Uterus (tissue), 4 donors: ENCODE results near the gene URB1. TPM values are rescaled to one million over a fixed set of nuclear protein-coding genes. Genes with fewer than 3 reads are reported as not detected.
"Not testable (repeated sequence)": the region's sequence is repeated elsewhere in the genome, so short reads cannot be mapped to it uniquely, and the experiment has no call there.

Experiments
- DNase-seq, 2 donors: peaks; one replicate each; pipeline ENCODE4 v3.0.0-alpha.2; 2019 to 2020
- H3K27ac ChIP-seq, 2 donors: fragments of 200-600 bp; sonication (generic); 1 replicate in 1 of 2; 2 replicates in 1 of 2; pipeline ENCODE4 v1.5.1; 2016 to 2018
- H3K27me3 ChIP-seq, 2 donors: fragments of 200-600 bp; sonication (generic); one replicate each; pipeline ENCODE4 v1.5.1; 2018 to 2019; ENCODE audit warnings: control low read depth in 1 of 2
- H3K36me3 ChIP-seq, 2 donors: fragments of 200-600 bp; sonication (generic); one replicate each; pipeline ENCODE4 v1.5.1; 2019; ENCODE audit warnings: control low read depth in 1 of 2
- H3K4me1 ChIP-seq, 2 donors: fragments of 200-600 bp; sonication (generic); one replicate each; pipeline ENCODE4 v1.5.1; 2018 to 2019; ENCODE audit warnings: control low read depth in 1 of 2
- H3K4me3 ChIP-seq, 2 donors: fragments of 200-600 bp; sonication (generic); 1 replicate in 1 of 2; 2 replicates in 1 of 2; pipeline ENCODE4 v1.5.1; 2018 to 2019; ENCODE audit warnings: mild to moderate bottlenecking in 1 of 2
- H3K9me3 ChIP-seq, 2 donors: fragments of 200-600 bp; sonication (generic); one replicate each; pipeline ENCODE4 v1.5.1; 2019; ENCODE audit warnings: control low read depth in 1 of 2
- POLR2A ChIP-seq, 2 donors: fragments of 450-650 bp; IDR thresholded peaks; one replicate each; pipeline ENCODE4 v1.6.1; 2016; ENCODE audit warnings: antibody characterized with exemption in 2 of 2, mild to moderate bottlenecking in 1 of 2, moderate library complexity in 1 of 2
- intact Hi-C: fragments of 100-400 bp; cut with DNase I; formaldehyde crosslinking; loops from one replicate; pipeline ENCODE4 v1.15.1; 2023; ENCODE audit warnings: low total_unique reads
- total RNA-seq, 4 donors: library from RNA; depleted of rRNA in 3 of 4; stranded (reverse); fragments of >200 nt in 3 of 4; gene quantifications; one replicate each; pipeline versions ENCODE4 v1.1.0 to v1.2.4, GENCODE V29; 2014 to 2023
- TF ChIP-seq, protein P1 (sequence below), 4 experiments: fragments of 200-600 bp in 2 of 4; fragments of 450-650 bp in 2 of 4; sonication (generic) in 2 of 4; IDR thresholded peaks; one replicate each; pipeline ENCODE4 v1.5.1; 2016 to 2019; ENCODE audit warnings: antibody characterized with exemption in 4 of 4, mild to moderate bottlenecking in 2 of 4, moderate library complexity in 1 of 4
- donor health status: DM: yes; HTN: yes; CAD: no.

The URB1 gene
- total RNA-seq, 4 donors from 2014 or later = 11.8 to 31.0 (median 26.0) TPM

DNA sequence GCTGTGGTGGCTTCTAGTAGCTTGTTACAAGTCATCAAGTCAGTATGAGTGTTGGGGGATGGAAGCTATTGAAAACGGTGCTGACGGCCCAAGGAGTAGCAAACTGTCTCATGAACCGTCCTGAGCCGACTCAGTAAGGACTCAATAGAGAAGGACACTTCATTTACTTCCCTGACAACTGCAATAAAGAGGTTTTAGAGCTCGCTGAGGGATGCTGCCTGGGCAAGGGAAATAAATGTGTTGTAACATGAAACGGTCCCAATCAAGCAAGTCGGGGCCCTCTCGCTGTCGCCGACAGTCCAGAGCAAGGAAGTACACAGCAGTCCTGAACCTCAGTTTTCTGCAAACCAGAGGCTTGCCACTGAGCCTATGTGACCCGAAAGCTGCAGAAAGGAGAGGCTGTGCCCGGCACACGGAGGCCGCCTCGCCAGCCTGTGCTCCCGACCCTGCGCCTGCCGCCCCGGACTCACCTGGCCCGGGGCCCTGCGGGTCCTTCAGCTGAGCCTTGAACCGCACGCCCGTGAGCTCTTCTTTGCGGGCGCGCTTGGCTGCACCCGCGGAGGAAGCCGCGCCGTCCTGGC lies 423 bp downstream of the URB1 start:
- H3K36me3 ChIP-seq = no peaks in the 10 kb centered on the region
- peak overlapping the region; percentile 82 to 96 for H3K4me3 ChIP-seq
- no peak for DNase-seq
- intact Hi-C loops = loop anchor here (10.0 kb wide), 1 partner anchor 728 kb away; no protein-coding TSS in a partner anchor
- TF ChIP-seq, protein P1, sequence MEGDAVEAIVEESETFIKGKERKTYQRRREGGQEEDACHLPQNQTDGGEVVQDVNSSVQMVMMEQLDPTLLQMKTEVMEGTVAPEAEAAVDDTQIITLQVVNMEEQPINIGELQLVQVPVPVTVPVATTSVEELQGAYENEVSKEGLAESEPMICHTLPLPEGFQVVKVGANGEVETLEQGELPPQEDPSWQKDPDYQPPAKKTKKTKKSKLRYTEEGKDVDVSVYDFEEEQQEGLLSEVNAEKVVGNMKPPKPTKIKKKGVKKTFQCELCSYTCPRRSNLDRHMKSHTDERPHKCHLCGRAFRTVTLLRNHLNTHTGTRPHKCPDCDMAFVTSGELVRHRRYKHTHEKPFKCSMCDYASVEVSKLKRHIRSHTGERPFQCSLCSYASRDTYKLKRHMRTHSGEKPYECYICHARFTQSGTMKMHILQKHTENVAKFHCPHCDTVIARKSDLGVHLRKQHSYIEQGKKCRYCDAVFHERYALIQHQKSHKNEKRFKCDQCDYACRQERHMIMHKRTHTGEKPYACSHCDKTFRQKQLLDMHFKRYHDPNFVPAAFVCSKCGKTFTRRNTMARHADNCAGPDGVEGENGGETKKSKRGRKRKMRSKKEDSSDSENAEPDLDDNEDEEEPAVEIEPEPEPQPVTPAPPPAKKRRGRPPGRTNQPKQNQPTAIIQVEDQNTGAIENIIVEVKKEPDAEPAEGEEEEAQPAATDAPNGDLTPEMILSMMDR (IDR thresholded peaks at IDR 0.05) = no peak
- TF ChIP-seq POLR2A (IDR thresholded peaks at IDR 0.05) = no peak
- peak overlapping the region in 1 of 2 donors; percentile 45 for H3K27ac ChIP-seq
- no peaks in the 10 kb centered on the region for H3K9me3 ChIP-seq
- H3K4me1 ChIP-seq = peaks cover 3% of the 10 kb centered on the region in 2 donors
- no peaks in the 10 kb centered on the region for H3K27me3 ChIP-seq

DNA sequence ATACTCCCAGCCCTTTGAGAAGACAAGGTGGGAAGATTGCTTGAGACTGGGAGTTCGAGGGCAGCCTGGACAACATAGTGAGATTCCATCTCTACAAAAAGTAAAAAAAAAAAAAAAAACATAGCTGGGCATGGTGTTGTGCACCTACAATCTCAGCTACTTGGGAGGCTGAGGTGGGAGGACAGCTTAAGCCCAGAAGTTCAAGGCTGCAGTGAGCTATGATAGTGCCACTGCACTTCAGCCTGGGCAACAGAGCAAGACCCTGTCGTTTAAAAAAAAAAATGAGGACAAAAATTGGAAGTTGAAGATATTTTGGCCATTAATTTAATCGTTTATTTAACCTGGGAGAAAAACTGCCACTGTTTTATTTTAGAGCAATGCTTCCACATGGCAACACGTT lies 1.1 kb downstream of the URB1 start:
- Histone ChIP-seq H3K27me3 (no peaks in the 10 kb centered on the region), H3K4me1 (peaks cover 3% of the 10 kb centered on the region in 2 donors)

DNA sequence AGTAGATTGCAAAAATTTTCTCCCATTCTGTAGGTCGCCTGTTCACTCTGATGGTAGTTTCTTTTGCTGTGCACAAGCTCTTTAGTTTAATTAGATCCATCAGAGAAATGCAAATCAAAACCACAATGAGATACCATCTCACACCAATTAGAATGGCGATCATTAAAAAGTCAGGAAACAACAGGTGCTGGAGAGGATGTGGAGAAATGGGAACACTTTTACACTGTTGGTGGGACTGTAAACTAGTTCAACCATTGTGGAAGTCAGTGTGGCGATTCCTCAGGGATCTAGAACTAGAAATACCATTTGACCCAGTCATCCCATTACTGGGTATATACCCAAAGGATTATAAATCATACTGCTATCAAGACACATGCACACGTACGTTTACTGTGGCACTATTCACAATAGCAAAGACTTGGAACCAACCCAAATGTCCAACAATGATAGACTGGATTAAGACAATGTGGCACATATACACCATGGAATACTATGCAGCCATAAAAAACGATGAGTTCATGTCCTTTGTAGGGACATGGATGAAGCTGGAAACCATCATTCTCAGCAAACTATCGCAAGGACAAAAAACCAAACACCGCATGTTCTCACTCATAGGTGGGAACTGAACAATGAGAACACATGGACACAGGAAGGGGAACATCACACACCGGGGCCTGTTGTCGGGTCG lies 2.1 kb downstream of the URB1 start:
- not testable (repeated sequence) for H3K9me3 ChIP-seq, DNase-seq, H3K27me3 ChIP-seq, H3K27ac ChIP-seq, H3K36me3 ChIP-seq, H3K4me1 ChIP-seq, H3K4me3 ChIP-seq
- intact Hi-C loops = loop anchor here (10.0 kb wide), 1 partner anchor 726 kb away; no protein-coding TSS in a partner anchor

More for the DNA sequence above, 1.1 kb downstream of the URB1 start:
- Histone ChIP-seq H3K27ac (no peak overlapping the region), H3K9me3 (no peaks in the 10 kb centered on the region), H3K36me3 (no peaks in the 10 kb centered on the region), H3K4me3 (peak overlapping the region; percentile 82 to 96)
- intact Hi-C loops = loop anchor here (10.0 kb wide), 1 partner anchor 727 kb away; no protein-coding TSS in a partner anchor
- DNase-seq = no peak
- TF ChIP-seq, protein P1 (IDR thresholded peaks at IDR 0.05) = no peak
- TF ChIP-seq POLR2A (IDR thresholded peaks at IDR 0.05) = no peak

DNA sequence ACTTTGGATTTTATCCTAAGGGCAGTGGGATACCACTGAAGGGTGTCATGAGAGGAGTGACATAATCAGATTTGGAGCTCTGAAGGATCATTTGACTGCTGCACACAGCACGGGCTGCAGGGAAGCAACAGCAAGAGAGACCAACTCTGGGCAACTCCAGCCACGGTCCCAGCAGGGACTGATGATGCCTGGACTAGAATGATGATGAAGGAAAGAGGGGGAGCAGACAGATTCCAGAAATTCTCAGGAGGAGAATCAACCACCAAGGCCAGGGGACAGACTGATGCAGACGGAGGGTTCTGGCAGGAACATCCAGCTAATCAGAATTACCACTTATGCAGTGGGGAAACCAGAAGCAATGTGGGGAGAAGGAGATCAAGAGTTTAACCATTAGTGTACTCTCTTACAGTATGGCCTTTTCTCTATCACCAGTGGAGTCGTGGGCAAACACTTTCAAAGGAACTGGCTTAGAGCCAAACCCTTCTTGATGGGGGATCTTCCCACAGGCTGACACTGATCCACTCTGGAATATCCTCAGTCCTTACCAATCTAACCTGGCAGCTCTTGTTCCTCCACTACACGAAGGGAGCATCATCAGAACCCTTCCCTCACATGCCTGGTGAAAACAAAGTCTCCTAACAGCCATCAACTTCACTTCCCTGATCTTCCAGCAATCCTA lies 3.3 kb downstream of the URB1 start:
- DNase-seq = no peak
- no peaks in the 10 kb centered on the region for H3K36me3 ChIP-seq
- H3K27ac ChIP-seq = no peak overlapping the region
- TF ChIP-seq, protein P1 (IDR thresholded peaks at IDR 0.05) = no peak
- no peak for TF ChIP-seq POLR2A (IDR thresholded peaks at IDR 0.05)
- intact Hi-C loops = loop anchor here (10.0 kb wide), 1 partner anchor 725 kb away; no protein-coding TSS in a partner anchor
- no peaks in the 10 kb centered on the region for H3K9me3 ChIP-seq
- H3K4me1 ChIP-seq = peaks cover 3% of the 10 kb centered on the region in 2 donors
- H3K4me3 ChIP-seq = no peak overlapping the region
- H3K27me3 ChIP-seq = no peaks in the 10 kb centered on the region

DNA sequence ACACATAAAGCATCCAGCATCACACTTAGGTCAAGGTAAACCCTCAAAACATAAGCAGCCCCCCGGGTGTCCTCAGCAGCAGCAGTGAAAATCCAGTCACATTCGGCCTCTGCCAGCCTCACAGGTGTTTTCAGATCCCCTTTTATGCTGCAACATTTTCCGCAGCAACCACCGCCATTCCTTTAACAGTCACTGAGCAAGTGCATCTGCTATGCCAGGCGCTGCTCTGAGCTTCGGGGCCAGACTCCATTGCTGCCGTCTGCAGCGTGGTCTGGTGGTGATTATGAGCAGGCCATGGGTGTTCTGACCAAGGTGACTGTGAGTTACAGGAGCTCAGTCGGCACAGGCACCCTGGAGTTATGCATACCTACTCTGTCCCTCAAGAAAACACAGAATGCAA lies 4.5 kb downstream of the URB1 start:
- no peaks in the 10 kb centered on the region for H3K36me3 ChIP-seq
- no peak overlapping the region for H3K27ac ChIP-seq
- peaks cover 3% of the 10 kb centered on the region in 2 donors for H3K4me1 ChIP-seq
- no peak for DNase-seq
- no peaks in the 10 kb centered on the region for H3K9me3 ChIP-seq
- intact Hi-C loops = no loop called here
- no peak overlapping the region for H3K4me3 ChIP-seq
- H3K27me3 ChIP-seq = no peaks in the 10 kb centered on the region
- TF ChIP-seq POLR2A (IDR thresholded peaks at IDR 0.05) = no peak
- TF ChIP-seq, protein P1 (IDR thresholded peaks at IDR 0.05) = no peak
